Lung (tissue), 12 donors: Measurements from ENCODE around the gene FNDC11. TPM values are rescaled to one million over a fixed set of nuclear protein-coding genes. Genes with fewer than 3 reads are reported as not detected.

Experiments
- ATAC-seq: fragments of 200-7000 bp; cut with Tn5 transposase; one replicate; pipeline ENCODE4 v1.9.1; 2020; ENCODE audit warnings: moderate number of reproducible peaks; ENCODE audit not compliant: insufficient read depth, low FRiP score
- DNase-seq, 3 donors: peaks; one replicate each; pipeline ENCODE4 v3.0.0-alpha.2; 2013 to 2017
- H3K27ac ChIP-seq, 2 donors: one replicate each; pipeline ENCODE4 v1.5.1; 2013; ENCODE audit warnings: mild to moderate bottlenecking in 2 of 2, moderate library complexity in 2 of 2, control low read depth in 1 of 2, inconsistent platforms in 1 of 2, low read depth in 1 of 2, low read length in 1 of 2
- H3K27me3 ChIP-seq, 3 donors: one replicate each; pipeline ENCODE4 v1.5.1; 2013; ENCODE audit warnings: low read length in 2 of 3; ENCODE audit not compliant: control insufficient read depth in 3 of 3, insufficient read depth in 3 of 3
- H3K36me3 ChIP-seq, 4 donors: one replicate each; pipeline ENCODE4 v1.5.1; 2013; ENCODE audit warnings: low read length in 4 of 4, mild to moderate bottlenecking in 1 of 4, moderate library complexity in 1 of 4; ENCODE audit not compliant: control insufficient read depth in 4 of 4, insufficient read depth in 4 of 4
- H3K4me1 ChIP-seq, 5 donors: one replicate each; pipeline ENCODE4 v1.5.1; 2013; ENCODE audit warnings: low read length in 5 of 5, mild to moderate bottlenecking in 2 of 5, moderate library complexity in 1 of 5; ENCODE audit not compliant: control insufficient read depth in 5 of 5, insufficient read depth in 5 of 5
- H3K4me3 ChIP-seq: one replicate; pipeline ENCODE4 v1.5.1; 2013; ENCODE audit warnings: mild to moderate bottlenecking, control low read depth, moderate library complexity
- H3K9ac ChIP-seq, 2 donors: one replicate each; pipeline ENCODE4 v1.5.1; 2013; ENCODE audit warnings: low read length in 2 of 2, control low read depth in 1 of 2; ENCODE audit not compliant: insufficient read depth in 1 of 2
- H3K9me3 ChIP-seq, 4 donors: one replicate each; pipeline ENCODE4 v1.5.1; 2013; ENCODE audit warnings: low read length in 3 of 4, mild to moderate bottlenecking in 1 of 4, moderate library complexity in 1 of 4; ENCODE audit not compliant: control insufficient read depth in 4 of 4, insufficient read depth in 3 of 4
- WGBS, 2 donors: extraction: QIAGEN DNeasy Blood & Tissue Kit; methylation state at CpG; one replicate each; pipeline ENCODE4 v1.1.7; 2013; 5-methylcytosine and 5-hydroxymethylcytosine counted together
- polyA plus RNA-seq, 2 donors: library from polyadenylated mRNA; stranded (reverse); fragments of 200-250 nt; gene quantifications; one replicate each; pipeline ENCODE4 v1.2.1, GENCODE V29; 2013
- total RNA-seq, 2 donors: library from RNA; depleted of rRNA in 1 of 2; stranded (reverse); fragments of >200 nt in 1 of 2; gene quantifications; one replicate each; pipeline ENCODE4 v1.2.1, GENCODE V29; 2014 to 2021
- TF ChIP-seq, protein P1 (sequence below): IDR thresholded peaks from 2 replicates; pipeline ENCODE4 v1.5.1; 2012; ENCODE audit warnings: mild to moderate bottlenecking; ENCODE audit errors: control extremely low read depth, extremely low read depth
- donor health status: control.
- donor health status: control.
- donor health status: Bipolar disorder and iron deficiency.
- donor health status: healthy.
- donor health status: DM: yes; HTN: yes; CAD: no.

FNDC11 gene
- total and polyA plus RNA-seq, 4 donors: 1.0 to 3.2 (median 2.3) TPM

DNA sequence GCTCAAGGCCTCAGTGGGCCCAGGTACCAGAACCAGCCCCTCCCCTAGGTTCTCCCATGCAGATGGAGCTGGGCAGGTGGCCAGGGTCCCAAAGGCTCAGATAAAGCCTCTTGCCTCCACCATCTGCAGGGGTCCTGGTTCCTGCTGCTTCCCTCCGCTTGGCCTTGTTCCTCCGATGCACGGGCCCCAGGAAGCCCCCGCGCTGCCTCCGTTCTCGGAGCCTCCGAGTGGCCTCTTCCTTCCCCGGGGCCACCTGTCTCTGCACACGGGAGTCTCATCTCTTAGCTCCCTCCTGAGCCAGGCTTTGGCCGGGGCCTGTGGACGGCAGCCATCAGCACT is 14.9 kb upstream of the FNDC11 start:
- Histone ChIP-seq H3K27me3 (peaks cover 0 to 3% (median 2%) of the 10 kb centered on the region in 3 donors), H3K9me3 (no peaks in the 10 kb centered on the region), H3K9ac (no peak overlapping the region), H3K4me1 (peaks cover 0 to 9% (median 0%) of the 10 kb centered on the region in 5 donors), H3K4me3 (no peak overlapping the region), H3K27ac (peak overlapping the region in 1 of 2 donors; percentile 38), H3K36me3 (no peaks in the 10 kb centered on the region)
- no peak for ATAC-seq
- 61 to 76% methylated on average over 12 of the region's 12 CpGs for WGBS, 2 donors
- DNase-seq: no peak
- TF ChIP-seq, protein P1, sequence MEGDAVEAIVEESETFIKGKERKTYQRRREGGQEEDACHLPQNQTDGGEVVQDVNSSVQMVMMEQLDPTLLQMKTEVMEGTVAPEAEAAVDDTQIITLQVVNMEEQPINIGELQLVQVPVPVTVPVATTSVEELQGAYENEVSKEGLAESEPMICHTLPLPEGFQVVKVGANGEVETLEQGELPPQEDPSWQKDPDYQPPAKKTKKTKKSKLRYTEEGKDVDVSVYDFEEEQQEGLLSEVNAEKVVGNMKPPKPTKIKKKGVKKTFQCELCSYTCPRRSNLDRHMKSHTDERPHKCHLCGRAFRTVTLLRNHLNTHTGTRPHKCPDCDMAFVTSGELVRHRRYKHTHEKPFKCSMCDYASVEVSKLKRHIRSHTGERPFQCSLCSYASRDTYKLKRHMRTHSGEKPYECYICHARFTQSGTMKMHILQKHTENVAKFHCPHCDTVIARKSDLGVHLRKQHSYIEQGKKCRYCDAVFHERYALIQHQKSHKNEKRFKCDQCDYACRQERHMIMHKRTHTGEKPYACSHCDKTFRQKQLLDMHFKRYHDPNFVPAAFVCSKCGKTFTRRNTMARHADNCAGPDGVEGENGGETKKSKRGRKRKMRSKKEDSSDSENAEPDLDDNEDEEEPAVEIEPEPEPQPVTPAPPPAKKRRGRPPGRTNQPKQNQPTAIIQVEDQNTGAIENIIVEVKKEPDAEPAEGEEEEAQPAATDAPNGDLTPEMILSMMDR: no peak

DNA sequence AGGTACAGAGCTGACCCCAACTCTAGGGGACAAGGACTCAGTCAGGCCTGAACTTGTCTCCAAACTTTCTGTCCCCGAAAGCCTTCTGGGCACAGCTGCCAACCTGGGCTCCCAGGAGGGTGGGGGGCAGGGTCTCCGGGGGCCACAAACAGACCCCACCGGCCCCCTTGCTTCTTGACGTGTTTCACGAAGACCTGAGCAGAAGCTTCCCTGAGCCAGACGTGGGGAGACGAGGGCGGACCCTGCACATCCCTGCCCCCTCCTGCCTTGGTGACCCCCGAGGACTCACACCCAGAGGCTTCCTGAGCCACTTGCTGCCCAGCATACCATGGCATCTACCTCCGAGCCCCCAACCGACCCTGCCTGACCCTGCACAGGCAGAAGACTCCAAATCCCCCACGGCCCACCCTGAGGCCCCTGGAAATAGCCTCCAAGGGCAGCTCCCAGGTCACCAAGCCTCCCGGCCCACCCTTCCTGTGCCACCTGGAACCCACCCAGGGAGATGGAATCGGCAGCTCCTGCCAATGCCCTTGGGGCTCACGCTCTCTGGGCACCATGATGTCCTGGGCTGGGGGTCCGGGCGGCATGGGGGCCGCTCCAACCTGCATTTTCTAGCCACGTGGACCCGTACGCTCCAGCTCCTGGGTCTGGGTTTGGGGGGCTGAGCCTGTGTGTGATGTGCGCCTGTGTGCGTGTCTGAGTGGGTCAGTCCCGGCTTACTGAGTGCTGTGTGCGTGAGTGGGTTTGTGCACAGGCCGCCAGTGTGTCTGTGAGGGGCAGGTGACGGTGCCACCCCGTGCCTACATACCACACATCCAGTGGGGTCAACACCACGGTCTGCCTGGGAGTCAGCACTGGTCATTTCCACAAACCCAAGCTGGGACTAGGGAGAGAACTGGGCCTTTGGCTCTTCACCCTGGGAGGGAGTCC is 14.3 kb upstream of the FNDC11 start:
- H3K9ac ChIP-seq: no peak overlapping the region
- 91% methylated on average over 29 of the region's 29 CpGs for WGBS, 2 donors

DNA sequence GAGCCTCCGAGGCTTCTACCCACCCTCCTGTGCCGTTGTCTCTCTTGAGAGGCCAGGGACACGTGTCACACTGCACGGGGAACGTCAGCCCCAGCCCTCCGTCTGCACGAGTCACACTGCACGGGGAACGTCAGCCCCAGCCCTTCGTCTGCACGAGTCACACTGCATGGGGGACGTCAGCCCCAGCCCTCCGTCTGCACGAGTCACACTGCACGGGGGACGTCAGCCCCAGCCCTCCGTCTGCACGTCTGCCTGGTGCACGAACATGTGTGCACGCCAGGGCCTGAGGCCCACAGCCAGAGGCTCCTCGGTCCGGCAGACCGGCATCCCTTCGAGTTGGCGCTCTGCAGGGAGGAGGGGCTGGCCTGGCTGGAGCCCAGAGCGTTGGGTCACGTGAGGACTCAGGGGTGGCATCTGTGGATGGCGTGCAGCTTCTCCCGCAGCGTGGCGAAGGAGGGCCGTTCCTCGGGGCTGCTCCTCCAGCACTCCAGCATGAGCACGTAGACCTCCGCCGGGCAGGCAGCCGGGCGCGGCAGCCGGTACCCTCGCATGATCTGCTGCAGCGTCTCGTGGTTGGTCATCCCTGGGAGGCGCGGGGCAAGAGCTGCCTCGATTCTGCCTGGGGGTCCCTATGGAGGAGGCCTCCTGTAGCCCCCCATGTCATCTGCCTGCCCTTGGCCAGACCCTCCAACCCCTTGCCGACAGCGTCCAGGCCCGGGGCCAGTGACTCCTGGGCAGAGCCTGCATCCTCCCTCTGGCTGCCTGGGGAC is 13.4 kb upstream of the FNDC11 start:
- Histone ChIP-seq H3K36me3 (no peaks in the 10 kb centered on the region), H3K4me1 (peaks cover 0 to 2% (median 0%) of the 10 kb centered on the region in 5 donors), H3K27ac (no peak overlapping the region), H3K9me3 (no peaks in the 10 kb centered on the region), H3K4me3 (no peak overlapping the region), H3K9ac (no peak overlapping the region), H3K27me3 (peaks cover 0 to 3% (median 0%) of the 10 kb centered on the region in 3 donors)
- TF ChIP-seq, protein P1: no peak
- ATAC-seq: no peak
- DNase-seq: no peak
- 73 to 84% methylated on average over 49 of the region's 49 CpGs for WGBS, 2 donors

More for the DNA sequence above, 14.3 kb upstream of the FNDC11 start:
- TF ChIP-seq, protein P1: no peak
- Histone ChIP-seq H3K4me3 (peak overlapping the region; percentile 5), H3K27me3 (peaks cover 0 to 3% (median 2%) of the 10 kb centered on the region in 3 donors), H3K36me3 (no peaks in the 10 kb centered on the region), H3K27ac (no peak overlapping the region), H3K9me3 (no peaks in the 10 kb centered on the region), H3K4me1 (peaks cover 0 to 6% (median 0%) of the 10 kb centered on the region in 5 donors)
- ATAC-seq: no peak
- DNase-seq: no peak
